Uterus (tissue), 4 donors: Measurements from ENCODE around the gene TSSK6. TPM values are rescaled to one million over a fixed set of nuclear protein-coding genes. Genes with fewer than 3 reads are reported as not detected.
A peak's percentile ranks its signal among the peaks of the same experiment; 100 is the strongest.

Source experiments
- DNase-seq, 2 donors: peaks; one replicate each; pipeline ENCODE4 v3.0.0-alpha.2; 2019 to 2020
- H3K27ac ChIP-seq, 2 donors: fragments of 200-600 bp; sonication (generic); 1 replicate in 1 of 2; 2 replicates in 1 of 2; pipeline ENCODE4 v1.5.1; 2016 to 2018
- H3K27me3 ChIP-seq, 2 donors: fragments of 200-600 bp; sonication (generic); one replicate each; pipeline ENCODE4 v1.5.1; 2018 to 2019; ENCODE audit warnings: control low read depth in 1 of 2
- H3K36me3 ChIP-seq, 2 donors: fragments of 200-600 bp; sonication (generic); one replicate each; pipeline ENCODE4 v1.5.1; 2019; ENCODE audit warnings: control low read depth in 1 of 2
- H3K4me1 ChIP-seq, 2 donors: fragments of 200-600 bp; sonication (generic); one replicate each; pipeline ENCODE4 v1.5.1; 2018 to 2019; ENCODE audit warnings: control low read depth in 1 of 2
- H3K4me3 ChIP-seq, 2 donors: fragments of 200-600 bp; sonication (generic); 1 replicate in 1 of 2; 2 replicates in 1 of 2; pipeline ENCODE4 v1.5.1; 2018 to 2019; ENCODE audit warnings: mild to moderate bottlenecking in 1 of 2
- H3K9me3 ChIP-seq, 2 donors: fragments of 200-600 bp; sonication (generic); one replicate each; pipeline ENCODE4 v1.5.1; 2019; ENCODE audit warnings: control low read depth in 1 of 2
- CTCF ChIP-seq, 4 experiments: fragments of 200-600 bp in 2 of 4; fragments of 450-650 bp in 2 of 4; sonication (generic) in 2 of 4; IDR thresholded peaks; one replicate each; pipeline ENCODE4 v1.5.1; 2016 to 2019; ENCODE audit warnings: antibody characterized with exemption in 4 of 4, mild to moderate bottlenecking in 2 of 4, moderate library complexity in 1 of 4
- POLR2A ChIP-seq, 2 donors: fragments of 450-650 bp; IDR thresholded peaks; one replicate each; pipeline ENCODE4 v1.6.1; 2016; ENCODE audit warnings: antibody characterized with exemption in 2 of 2, mild to moderate bottlenecking in 1 of 2, moderate library complexity in 1 of 2
- intact Hi-C: fragments of 100-400 bp; cut with DNase I; formaldehyde crosslinking; loops from one replicate; pipeline ENCODE4 v1.15.1; 2023; ENCODE audit warnings: low total_unique reads
- total RNA-seq, 4 donors: library from RNA; depleted of rRNA in 3 of 4; stranded (reverse); fragments of >200 nt in 3 of 4; gene quantifications; one replicate each; pipeline versions ENCODE4 v1.1.0 to v1.2.4, GENCODE V29; 2014 to 2023
- donor health status: DM: yes; HTN: yes; CAD: no.

Gene TSSK6
- 1 to 10 TPM in 2 of 4 donors, not detected in 2; 1.3 to 2.0 TPM for total RNA-seq

GRCh38 chr19:19514881-19515641, at the start of gene TSSK6:
Gene TSSK6 (minus strand): TSS chr19:19515548. CDS start chr19:19515427, 121 bp downstream.
- no peaks in the 10 kb centered on the region for H3K36me3 ChIP-seq
- no peak for DNase-seq
- intact Hi-C loops: no loop called here
- H3K4me3 ChIP-seq: peak within 1 kb of the TSS; percentile 64 to 83
- no peaks in the 10 kb centered on the region for H3K27me3 ChIP-seq
- H3K4me1 ChIP-seq: peaks cover 0 to 6% of the 10 kb centered on the region in 2 donors
- H3K27ac ChIP-seq: peak within 1 kb of the TSS; percentile 77 to 80
- TF ChIP-seq POLR2A (IDR thresholded peaks at IDR 0.05): no peak
- TF ChIP-seq CTCF (IDR thresholded peaks at IDR 0.05): no peak
- H3K9me3 ChIP-seq: no peaks in the 10 kb centered on the region

- intact Hi-C loops: no loop called here
- H3K36me3 ChIP-seq: no peaks in the 10 kb centered on the region
- H3K9me3 ChIP-seq: no peaks in the 10 kb centered on the region
These were observed 48.0 kb upstream of the TSSK6 start for GRCh38 chr19:19563348-19563848.

GRCh38 chr19:19562665-19563347, 47.5 kb upstream of the TSSK6 start:
- Histone ChIP-seq H3K27me3 (no peaks in the 10 kb centered on the region), H3K27ac (no peak overlapping the region), H3K4me3 (no peak overlapping the region), H3K9me3 (no peaks in the 10 kb centered on the region), H3K36me3 (no peaks in the 10 kb centered on the region), H3K4me1 (no peaks in the 10 kb centered on the region)
- no peak for TF ChIP-seq POLR2A (IDR thresholded peaks at IDR 0.05)
- TF ChIP-seq CTCF (IDR thresholded peaks at IDR 0.05): no peak
- intact Hi-C loops: no loop called here
- DNase-seq: no peak

More at GRCh38 chr19:19563348-19563848, 48.0 kb upstream of the TSSK6 start:
- Histone ChIP-seq H3K4me3 (no peak overlapping the region), H3K27ac (no peak overlapping the region), H3K4me1 (no peaks in the 10 kb centered on the region), H3K27me3 (no peaks in the 10 kb centered on the region)
- DNase-seq: no peak
- TF ChIP-seq CTCF (IDR thresholded peaks at IDR 0.05): no peak
- no peak for TF ChIP-seq POLR2A (IDR thresholded peaks at IDR 0.05)

GRCh38 chr19:19561946-19562664, 46.8 kb upstream of the TSSK6 start:
- Histone ChIP-seq H3K27ac (no peak overlapping the region), H3K4me1 (no peaks in the 10 kb centered on the region), H3K4me3 (no peak overlapping the region), H3K27me3 (no peaks in the 10 kb centered on the region), H3K9me3 (no peaks in the 10 kb centered on the region), H3K36me3 (no peaks in the 10 kb centered on the region)
- intact Hi-C loops: no loop called here
- DNase-seq: no peak
- TF ChIP-seq CTCF (IDR thresholded peaks at IDR 0.05) (no peak), POLR2A (IDR thresholded peaks at IDR 0.05) (no peak)
